ENCODE results near the gene SDC3. TPM values are rescaled to one million over a fixed set of nuclear protein-coding genes. Genes with fewer than 3 reads are reported as not detected.

The SDC3 gene
- total RNA-seq, 1 experiment from 2014 or later: 3.7 TPM

- intact Hi-C loops (cut with micrococcal nuclease; ENCODE audit: unreplicated experiment): no loop called here
- Histone ChIP-seq H3K9me3 (no peaks in the 10 kb centered on the region), H3K36me3 (ENCODE audit: control insufficient read depth, insufficient read depth, low read length) (no peaks in the 10 kb centered on the region), H3K4me3 (ENCODE audit: low read depth, low read length) (no peak overlapping the region), H3K27me3 (replicated peaks; ENCODE audit: control insufficient read depth, insufficient read depth, low read length) (no peaks in the 10 kb centered on the region), H3K4me1 (no peaks in the 10 kb centered on the region)
- Mint-ChIP-seq H3K9me3 (ENCODE audit: unreplicated experiment) (no peaks in the 10 kb centered on the region), H3K27me3 (ENCODE audit: insufficient read depth, unreplicated experiment) (no peaks in the 10 kb centered on the region), H3K36me3 (ENCODE audit: insufficient read depth, unreplicated experiment) (no peaks in the 10 kb centered on the region), H3K4me1 (ENCODE audit: low read depth, unreplicated experiment) (no peaks in the 10 kb centered on the region), H3K27ac (ENCODE audit: unreplicated experiment) (no peak overlapping the region), H3K4me3 (ENCODE audit: unreplicated experiment) (no peak overlapping the region)
- ChIA-PET CTCF (no interaction called here), POLR2A (no interaction called here)
- DNase-seq: no peak
- TF ChIP-seq CTCF (IDR thresholded peaks at IDR 0.05; ENCODE audit: insufficient read depth in 1 of 2, low read depth in 1 of 2, low read length in 1 of 2, severe bottlenecking in 1 of 2, unreplicated experiment in 1 of 2): no peak
- BruUV-seq (replicated peaks): no TSS peak
Measured at GRCh38 chr1:30916296-30916695, 7.7 kb upstream of the SDC3 start.

GRCh38 chr1:30915491-30916230 is 7.1 kb upstream of the SDC3 start:
- no TSS peak for BruUV-seq (replicated peaks)
- Histone ChIP-seq H3K9me3 (no peaks in the 10 kb centered on the region), H3K27me3 (replicated peaks; ENCODE audit: control insufficient read depth, insufficient read depth, low read length) (no peaks in the 10 kb centered on the region), H3K4me1 (no peaks in the 10 kb centered on the region), H3K4me3 (ENCODE audit: low read depth, low read length) (no peak overlapping the region), H3K36me3 (ENCODE audit: control insufficient read depth, insufficient read depth, low read length) (no peaks in the 10 kb centered on the region)
- Mint-ChIP-seq H3K9me3 (ENCODE audit: unreplicated experiment) (no peaks in the 10 kb centered on the region), H3K4me1 (ENCODE audit: low read depth, unreplicated experiment) (no peaks in the 10 kb centered on the region), H3K36me3 (ENCODE audit: insufficient read depth, unreplicated experiment) (no peaks in the 10 kb centered on the region), H3K27ac (ENCODE audit: unreplicated experiment) (no peak overlapping the region), H3K4me3 (ENCODE audit: unreplicated experiment) (no peak overlapping the region), H3K27me3 (ENCODE audit: insufficient read depth, unreplicated experiment) (no peaks in the 10 kb centered on the region)
- TF ChIP-seq CTCF (IDR thresholded peaks at IDR 0.05; ENCODE audit: insufficient read depth in 1 of 2, low read depth in 1 of 2, low read length in 1 of 2, severe bottlenecking in 1 of 2, unreplicated experiment in 1 of 2): no peak
- DNase-seq: no peak
- CTCF ChIA-PET: no interaction called here
- POLR2A ChIA-PET: no interaction called here
- intact Hi-C loops (cut with micrococcal nuclease; ENCODE audit: unreplicated experiment): no loop called here

GRCh38 chr1:30914931-30915330 is 6.4 kb upstream of the SDC3 start:
- CTCF ChIA-PET: no interaction called here
- H3K27me3 Mint-ChIP-seq (ENCODE audit: insufficient read depth, unreplicated experiment): no peaks in the 10 kb centered on the region
- BruUV-seq (replicated peaks): no TSS peak
- intact Hi-C loops (cut with micrococcal nuclease; ENCODE audit: unreplicated experiment): no loop called here
- Histone ChIP-seq H3K27me3 (replicated peaks; ENCODE audit: control insufficient read depth, insufficient read depth, low read length) (no peaks in the 10 kb centered on the region), H3K9me3 (no peaks in the 10 kb centered on the region), H3K36me3 (ENCODE audit: control insufficient read depth, insufficient read depth, low read length) (no peaks in the 10 kb centered on the region), H3K4me3 (ENCODE audit: low read depth, low read length) (no peak overlapping the region), H3K4me1 (no peaks in the 10 kb centered on the region)
- no peaks in the 10 kb centered on the region for H3K4me1 Mint-ChIP-seq (ENCODE audit: low read depth, unreplicated experiment)
- no peak for DNase-seq
- H3K27ac Mint-ChIP-seq (ENCODE audit: unreplicated experiment): no peak overlapping the region
- no peaks in the 10 kb centered on the region for H3K9me3 Mint-ChIP-seq (ENCODE audit: unreplicated experiment)
- H3K36me3 Mint-ChIP-seq (ENCODE audit: insufficient read depth, unreplicated experiment): no peaks in the 10 kb centered on the region
- no peak for TF ChIP-seq CTCF (IDR thresholded peaks at IDR 0.05; ENCODE audit: insufficient read depth in 1 of 2, low read depth in 1 of 2, low read length in 1 of 2, severe bottlenecking in 1 of 2, unreplicated experiment in 1 of 2)
- POLR2A ChIA-PET: no interaction called here
- H3K4me3 Mint-ChIP-seq (ENCODE audit: unreplicated experiment): no peak overlapping the region
